Neural crest cell (in vitro differentiated cells): Measurements from ENCODE around the gene DARS1. TPM values are rescaled to one million over a fixed set of nuclear protein-coding genes. Genes with fewer than 3 reads are reported as not detected.

Experiments used
- DNase-seq: peaks from one replicate; pipeline ENCODE4 v3.0.0; 2021; ENCODE audit warnings: low read depth, mixed read lengths, low spot score
- H3K27ac Mint-ChIP-seq: one replicate; pipeline ENCODE4 v1.8.0; 2021; ENCODE audit warnings: mild to moderate bottlenecking, mixed read lengths; ENCODE audit not compliant: unreplicated experiment
- H3K27me3 Mint-ChIP-seq: 2 replicates; pipeline ENCODE4 v1.8.0; 2021; ENCODE audit warnings: low read depth, mild to moderate bottlenecking, mixed read lengths
- H3K36me3 Mint-ChIP-seq: 2 replicates; pipeline ENCODE4 v1.8.0; 2021; ENCODE audit warnings: low read depth, mild to moderate bottlenecking, mixed read lengths
- H3K4me1 Mint-ChIP-seq: 2 replicates; pipeline ENCODE4 v1.8.0; 2021; ENCODE audit warnings: mixed read lengths
- H3K4me3 Mint-ChIP-seq: one replicate; pipeline ENCODE4 v1.8.0; 2021; ENCODE audit warnings: mild to moderate bottlenecking, mixed read lengths
- H3K9me3 Mint-ChIP-seq: 2 replicates; pipeline ENCODE4 v1.8.0; 2021; ENCODE audit warnings: mixed read lengths
- total RNA-seq: library from RNA; stranded (reverse); gene quantifications from 2 replicates; pipeline ENCODE4 v1.2.1, GENCODE V29; 2021
- TF ChIP-seq, protein P1 (sequence below): fragments of 200-600 bp; sonication (generic); conservative IDR thresholded peaks from 2 replicates; pipeline ENCODE4 v1.5.0; 2021; ENCODE audit warnings: antibody characterized with exemption, mild to moderate bottlenecking

Gene DARS1
- total RNA-seq, 1 donor from 2014 or later, result 73.8 TPM

DNA sequence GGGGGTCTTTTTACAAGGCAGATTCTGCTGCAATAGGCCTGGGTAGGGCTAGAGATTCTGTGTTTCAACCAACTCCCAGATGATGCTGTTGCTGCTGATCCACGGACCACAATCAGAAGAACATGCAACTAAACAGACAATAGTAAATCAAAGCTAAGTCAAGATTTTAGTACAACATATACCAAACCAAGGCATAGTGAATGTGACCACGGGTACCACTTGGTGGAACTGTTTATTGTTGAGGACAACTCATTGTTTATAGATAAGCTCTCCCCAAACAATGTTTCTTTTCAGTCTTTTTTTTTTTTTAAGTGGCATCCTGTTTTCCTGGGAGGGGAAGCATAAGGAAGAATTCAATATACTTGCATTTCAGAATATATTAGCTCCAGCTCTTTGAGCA lies 36.0 kb upstream of the DARS1 start:
- Mint-ChIP-seq H3K4me1 (peaks cover 78% of the 10 kb centered on the region), H3K27me3 (no peaks in the 10 kb centered on the region)

DNA sequence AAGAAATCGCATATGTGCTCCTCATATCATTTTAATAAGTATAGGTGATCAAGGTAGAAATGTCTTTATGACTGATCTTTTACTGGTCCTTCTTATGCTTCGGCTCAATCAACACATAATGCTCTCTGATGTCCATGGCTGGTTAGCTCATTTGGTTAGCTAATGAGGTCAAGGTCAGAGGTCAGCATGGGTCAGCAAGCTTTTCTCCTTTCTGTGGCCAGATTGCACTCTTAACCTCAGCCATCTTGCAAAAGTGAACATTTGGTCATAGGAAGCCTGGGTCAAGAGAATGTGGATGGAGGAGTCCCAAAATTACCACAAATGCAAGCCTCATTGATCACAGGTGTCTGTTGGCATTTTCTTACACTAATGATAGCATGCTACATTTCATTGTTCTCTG lies 35.4 kb upstream of the DARS1 start:
- Mint-ChIP-seq H3K9me3 (no peaks in the 10 kb centered on the region), H3K27ac (peak overlapping the region; percentile 72), H3K4me1 (peaks cover 78% of the 10 kb centered on the region)

More for the DNA sequence above, 36.0 kb upstream of the DARS1 start:
- no peaks in the 10 kb centered on the region for H3K36me3 Mint-ChIP-seq
- peak overlapping the region; percentile 72 for H3K27ac Mint-ChIP-seq
- H3K9me3 Mint-ChIP-seq, result no peaks in the 10 kb centered on the region
- TF ChIP-seq, protein P1, sequence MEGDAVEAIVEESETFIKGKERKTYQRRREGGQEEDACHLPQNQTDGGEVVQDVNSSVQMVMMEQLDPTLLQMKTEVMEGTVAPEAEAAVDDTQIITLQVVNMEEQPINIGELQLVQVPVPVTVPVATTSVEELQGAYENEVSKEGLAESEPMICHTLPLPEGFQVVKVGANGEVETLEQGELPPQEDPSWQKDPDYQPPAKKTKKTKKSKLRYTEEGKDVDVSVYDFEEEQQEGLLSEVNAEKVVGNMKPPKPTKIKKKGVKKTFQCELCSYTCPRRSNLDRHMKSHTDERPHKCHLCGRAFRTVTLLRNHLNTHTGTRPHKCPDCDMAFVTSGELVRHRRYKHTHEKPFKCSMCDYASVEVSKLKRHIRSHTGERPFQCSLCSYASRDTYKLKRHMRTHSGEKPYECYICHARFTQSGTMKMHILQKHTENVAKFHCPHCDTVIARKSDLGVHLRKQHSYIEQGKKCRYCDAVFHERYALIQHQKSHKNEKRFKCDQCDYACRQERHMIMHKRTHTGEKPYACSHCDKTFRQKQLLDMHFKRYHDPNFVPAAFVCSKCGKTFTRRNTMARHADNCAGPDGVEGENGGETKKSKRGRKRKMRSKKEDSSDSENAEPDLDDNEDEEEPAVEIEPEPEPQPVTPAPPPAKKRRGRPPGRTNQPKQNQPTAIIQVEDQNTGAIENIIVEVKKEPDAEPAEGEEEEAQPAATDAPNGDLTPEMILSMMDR, result no peak
- no peak for DNase-seq
- H3K4me3 Mint-ChIP-seq, result peak overlapping the region; percentile 36

DNA sequence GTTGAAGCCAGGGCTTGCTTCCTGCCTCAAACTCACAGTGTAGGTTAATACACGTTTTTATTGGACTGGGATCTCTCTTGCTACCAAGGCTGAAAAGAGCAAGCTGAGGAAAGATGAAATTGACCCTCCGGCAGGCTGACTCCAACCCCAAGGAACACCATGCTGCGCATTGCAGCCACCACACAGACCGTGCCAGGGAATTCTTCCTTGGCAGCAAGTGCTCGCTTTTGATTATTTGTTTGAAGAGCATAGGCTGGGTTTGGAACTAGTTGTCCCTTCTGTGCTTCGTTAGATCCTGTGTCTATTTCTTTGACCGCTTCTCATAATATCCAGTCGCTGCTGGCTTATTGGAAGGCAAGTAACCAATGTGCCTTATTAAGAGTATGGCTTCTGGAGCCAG lies 34.4 kb upstream of the DARS1 start:
- H3K27ac Mint-ChIP-seq, result peak overlapping the region; percentile 70
- peaks cover 72% of the 10 kb centered on the region for H3K4me1 Mint-ChIP-seq
- no peak overlapping the region for H3K4me3 Mint-ChIP-seq
- no peaks in the 10 kb centered on the region for H3K36me3 Mint-ChIP-seq
- TF ChIP-seq, protein P1, result no peak
- no peaks in the 10 kb centered on the region for H3K9me3 Mint-ChIP-seq
- no peak for DNase-seq
- H3K27me3 Mint-ChIP-seq, result no peaks in the 10 kb centered on the region

More for the DNA sequence above, 35.4 kb upstream of the DARS1 start:
- Mint-ChIP-seq H3K4me3 (peak overlapping the region; percentile 36), H3K36me3 (no peaks in the 10 kb centered on the region), H3K27me3 (no peaks in the 10 kb centered on the region)
- TF ChIP-seq, protein P1, result no peak
- DNase-seq, result no peak

DNA sequence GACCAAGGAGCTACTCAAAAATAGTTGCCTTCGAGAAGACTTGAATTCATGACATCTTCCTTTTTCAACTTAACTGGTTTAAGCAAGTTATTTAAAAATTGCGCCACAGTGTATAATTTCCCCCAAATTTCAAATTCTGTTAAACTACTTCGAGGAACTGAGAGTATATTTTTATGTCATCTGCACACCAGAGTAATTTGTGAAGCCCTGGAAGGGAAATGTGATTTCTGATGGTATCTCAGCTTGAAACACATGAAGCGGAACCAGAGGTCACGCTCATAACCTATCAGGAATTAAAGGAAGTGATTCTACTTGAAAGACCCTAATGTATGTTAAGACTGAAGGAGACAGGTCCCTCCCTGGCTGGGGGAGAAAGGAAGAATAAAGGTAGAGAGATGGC lies 33.9 kb upstream of the DARS1 start:
- Mint-ChIP-seq H3K36me3 (no peaks in the 10 kb centered on the region), H3K4me1 (peaks cover 73% of the 10 kb centered on the region), H3K9me3 (no peaks in the 10 kb centered on the region), H3K27ac (no peak overlapping the region), H3K4me3 (no peak overlapping the region), H3K27me3 (no peaks in the 10 kb centered on the region)
- no peak for DNase-seq
- TF ChIP-seq, protein P1, result no peak

DNA sequence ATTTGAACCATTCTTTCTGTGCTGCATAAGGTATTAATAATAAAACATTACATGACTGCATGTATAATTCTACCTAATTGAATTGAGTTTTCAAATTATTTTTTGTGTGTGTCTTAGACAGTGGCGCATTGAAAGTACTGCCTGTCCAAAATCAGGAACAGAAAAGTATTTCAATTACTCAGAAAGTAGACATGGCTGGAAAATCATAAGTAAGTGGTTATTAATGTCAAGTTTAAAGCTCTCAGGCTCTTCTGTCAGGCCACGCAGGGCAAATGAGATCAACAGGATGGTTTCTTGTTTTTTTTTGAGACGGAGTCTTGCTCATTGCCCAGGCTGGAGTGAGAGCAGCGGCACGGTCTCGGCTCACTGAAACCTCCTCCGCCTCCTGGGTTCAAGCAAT lies 32.4 kb upstream of the DARS1 start:
- peaks cover 66% of the 10 kb centered on the region for H3K4me1 Mint-ChIP-seq
- TF ChIP-seq, protein P1, result no peak
- no peak overlapping the region for H3K4me3 Mint-ChIP-seq
- H3K9me3 Mint-ChIP-seq, result no peaks in the 10 kb centered on the region
- DNase-seq, result no peak
- no peak overlapping the region for H3K27ac Mint-ChIP-seq
- no peaks in the 10 kb centered on the region for H3K27me3 Mint-ChIP-seq
- no peaks in the 10 kb centered on the region for H3K36me3 Mint-ChIP-seq

DNA sequence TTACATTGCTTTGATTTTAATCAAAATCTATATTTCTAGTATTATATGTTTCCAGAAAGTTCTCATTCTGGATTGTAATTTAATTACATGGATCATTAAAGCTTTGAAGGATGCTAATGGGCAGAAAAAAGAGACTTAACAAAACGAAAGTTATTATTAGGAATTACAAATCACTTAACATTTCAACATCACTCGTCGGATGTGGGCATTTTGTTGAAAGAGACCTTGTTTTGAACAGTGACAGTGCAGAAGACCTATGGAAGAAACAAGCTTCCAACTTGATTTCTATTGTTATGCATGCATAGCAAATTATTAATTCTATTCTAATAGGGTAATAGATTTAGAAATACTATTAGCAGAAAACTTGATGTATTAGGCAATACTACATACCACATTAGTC lies 31.4 kb upstream of the DARS1 start:
- peaks cover 61% of the 10 kb centered on the region for H3K4me1 Mint-ChIP-seq
- H3K27me3 Mint-ChIP-seq, result no peaks in the 10 kb centered on the region
- no peak for DNase-seq
- no peak overlapping the region for H3K4me3 Mint-ChIP-seq
- no peaks in the 10 kb centered on the region for H3K36me3 Mint-ChIP-seq
- TF ChIP-seq, protein P1, result no peak
- no peak overlapping the region for H3K27ac Mint-ChIP-seq
- no peaks in the 10 kb centered on the region for H3K9me3 Mint-ChIP-seq
